Dedifferentiated amniotic fluid mesenchymal stem cell (primary cell): ENCODE data around the gene LENEP.

ENCODE experiments used
- DNase-seq: peaks from one replicate; pipeline ENCODE4 v3.0.0-alpha.2; 2016; ENCODE audit errors: extremely low spot score

LENEP gene

DNA sequence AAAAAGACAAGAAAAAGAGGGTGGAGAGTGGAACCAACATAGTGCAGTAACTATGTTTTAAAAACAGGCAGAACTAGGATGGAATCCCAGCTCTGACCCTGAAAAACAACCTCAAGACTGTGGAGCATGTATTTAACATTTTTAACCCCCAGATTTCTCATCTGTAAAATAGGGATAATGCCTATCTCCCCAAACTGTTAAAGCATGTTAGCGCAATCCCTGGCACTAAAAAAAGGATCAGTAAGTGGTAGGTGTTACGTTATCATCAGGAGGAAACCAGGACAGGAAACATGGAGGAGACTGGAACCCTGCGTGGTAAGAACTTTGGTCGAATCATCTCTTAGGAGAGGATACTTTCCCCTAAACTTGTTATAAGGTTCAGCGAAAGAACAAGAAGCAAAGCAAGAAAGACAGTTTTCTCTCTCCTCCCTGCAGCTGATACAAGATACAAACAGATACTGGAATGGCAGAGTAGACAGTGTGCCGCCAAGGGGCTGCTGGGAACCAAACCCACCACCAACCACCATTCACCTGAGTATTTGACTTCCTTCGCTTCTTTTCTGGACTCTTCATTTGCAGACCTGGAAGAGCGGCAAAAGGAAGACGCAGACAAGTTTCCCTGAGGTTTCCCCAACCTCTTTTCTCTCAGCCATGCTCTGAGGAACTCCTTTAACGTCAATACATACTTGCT lies 32.8 kb upstream of the LENEP start:
- no peak for DNase-seq

DNA sequence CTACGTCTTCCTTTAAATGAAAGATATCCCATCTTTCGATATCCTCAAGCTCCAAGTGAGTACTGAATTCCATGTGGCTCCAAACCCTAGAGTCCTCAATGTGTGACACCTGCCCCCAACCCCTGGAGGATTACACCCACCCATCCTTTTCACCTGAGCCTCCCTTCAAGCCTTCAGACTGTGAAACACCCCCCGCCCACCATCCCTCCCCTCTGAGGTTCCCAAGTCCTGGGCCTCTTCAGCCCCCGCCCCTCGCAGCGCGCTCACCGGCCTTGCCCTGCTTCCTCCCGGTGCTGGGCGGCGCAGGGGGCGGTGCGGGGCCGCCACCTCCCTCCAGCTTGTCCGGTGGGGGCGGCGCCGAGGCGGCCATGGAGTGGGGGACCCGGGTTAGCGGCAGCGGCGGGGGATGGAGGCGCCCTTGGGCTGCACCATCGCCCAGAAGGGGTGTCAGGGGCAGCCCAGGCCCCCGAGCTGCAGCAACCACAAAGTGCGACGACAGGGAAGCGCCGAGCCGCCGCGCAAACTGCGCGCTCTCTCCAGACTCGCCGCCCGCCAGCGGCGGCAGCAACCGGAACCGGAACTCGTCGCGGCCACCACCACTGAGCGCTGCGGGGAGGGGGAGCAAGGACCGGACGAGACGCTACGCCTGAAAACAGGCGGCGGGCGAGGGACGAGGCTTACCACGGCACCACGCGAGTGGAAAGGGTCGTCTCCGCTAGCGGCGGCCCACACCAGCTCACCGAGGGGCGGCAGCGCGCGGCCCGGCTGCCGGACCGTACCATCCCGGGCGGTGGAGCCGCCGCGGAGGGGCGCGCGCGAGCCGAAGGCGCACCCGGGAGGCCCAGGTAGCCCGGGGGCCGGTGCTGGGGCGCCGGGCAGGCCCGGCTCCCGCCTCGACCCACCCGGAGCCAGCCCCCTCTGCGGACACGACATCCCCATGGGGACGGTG lies 31.9 kb upstream of the LENEP start, which contains the start of gene PYGO2:
Gene PYGO2 (minus strand): TSS at position 576 of the 949 bp plus-strand sequence. CDS start 206 bp downstream, at position 370.
- DNase-seq, result peak; percentile 55

DNA sequence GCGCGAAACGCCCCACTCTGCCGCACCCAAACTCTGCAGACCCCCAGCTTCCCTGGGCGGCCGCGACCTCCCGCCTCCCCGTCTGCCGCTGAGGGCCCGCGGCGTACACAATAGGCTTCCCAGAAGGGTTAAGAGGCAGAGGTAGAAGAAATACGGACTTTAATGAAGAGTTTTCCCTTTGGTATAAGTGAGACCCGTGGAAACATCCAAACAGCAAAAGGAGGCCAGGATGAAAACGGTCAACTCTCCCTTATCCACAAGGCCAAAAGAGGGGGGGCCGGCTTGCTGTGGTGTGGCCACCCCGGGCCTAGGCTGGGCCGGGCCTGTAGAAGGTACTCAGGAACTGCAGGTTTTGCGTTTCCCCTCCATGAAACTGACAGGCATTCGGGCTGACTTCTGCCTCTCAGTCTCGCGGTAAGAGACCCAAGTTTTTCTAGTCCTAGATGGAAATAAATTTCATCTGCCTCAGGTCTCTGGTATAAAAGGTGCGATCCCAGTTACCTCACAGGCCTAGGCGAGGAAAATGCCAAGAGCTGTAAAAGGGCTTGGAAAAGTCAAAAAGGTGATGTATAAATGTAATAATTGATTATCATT lies 31.1 kb upstream of the LENEP start:
- no peak for DNase-seq

DNA sequence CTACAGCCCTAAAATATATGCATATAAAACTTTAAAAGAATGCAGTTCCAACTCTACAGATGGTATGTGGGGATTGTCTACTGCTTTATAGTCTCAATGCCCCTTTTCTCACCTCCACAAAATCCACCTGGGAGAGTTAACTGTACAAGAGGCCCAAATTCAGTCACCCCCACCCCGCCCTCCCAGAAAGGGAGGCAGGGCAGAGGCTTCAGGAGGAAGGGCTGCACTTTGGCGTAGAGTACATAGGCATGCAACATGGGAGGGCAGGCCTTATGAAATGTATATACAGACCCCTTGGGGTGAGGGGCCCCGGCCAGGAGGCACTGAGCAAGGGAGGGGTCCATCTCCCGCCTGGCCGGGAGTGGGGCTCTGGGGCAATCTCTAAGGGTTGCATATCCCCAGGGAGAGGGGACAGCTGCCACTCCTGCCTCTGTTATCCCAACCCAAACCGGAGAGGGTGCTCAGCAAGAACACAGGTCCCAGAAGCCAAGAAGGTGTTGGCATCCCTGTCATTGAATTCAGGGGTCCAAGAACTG lies 30.5 kb upstream of the LENEP start:
- no peak for DNase-seq

DNA sequence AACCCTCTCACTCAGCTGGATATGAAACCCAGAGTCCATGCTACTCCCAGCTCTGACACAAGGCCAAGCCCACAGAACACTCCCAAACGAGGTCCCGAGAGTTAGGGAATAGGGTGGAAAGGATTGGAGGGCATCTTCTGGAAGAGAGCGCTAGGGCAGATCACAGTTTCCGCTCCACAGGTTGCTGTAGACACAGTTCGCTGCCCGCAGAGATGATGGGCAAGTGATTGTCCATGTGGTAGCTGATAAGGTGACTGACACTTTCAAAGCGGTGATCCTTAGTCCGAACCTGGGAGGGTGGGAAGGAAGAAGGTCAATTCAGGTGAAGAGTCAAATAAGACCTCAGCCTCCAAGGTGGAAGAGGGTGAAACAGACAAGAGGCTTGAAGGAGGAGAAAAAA lies 29.7 kb upstream of the LENEP start:
- no peak for DNase-seq

DNA sequence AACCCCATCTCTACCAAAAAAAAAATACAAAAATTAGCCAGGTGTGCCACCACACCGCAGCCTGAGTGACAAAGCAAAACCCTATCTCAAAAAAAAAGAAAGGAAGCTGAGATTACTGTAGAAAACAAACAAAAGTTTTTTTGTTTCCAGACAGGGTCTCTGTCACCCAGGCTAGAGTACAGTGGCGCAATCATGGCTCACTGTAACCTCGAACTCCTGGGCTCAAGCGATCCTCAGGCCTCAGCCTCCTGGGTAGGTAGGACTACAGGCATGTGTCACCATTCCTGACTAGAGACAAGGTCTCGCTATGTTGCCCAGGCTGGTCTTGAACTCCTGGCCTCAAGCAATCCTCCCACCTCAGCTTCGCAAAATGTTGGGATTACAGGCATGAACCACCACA lies 29.0 kb upstream of the LENEP start:
- DNase-seq, result no peak

DNA sequence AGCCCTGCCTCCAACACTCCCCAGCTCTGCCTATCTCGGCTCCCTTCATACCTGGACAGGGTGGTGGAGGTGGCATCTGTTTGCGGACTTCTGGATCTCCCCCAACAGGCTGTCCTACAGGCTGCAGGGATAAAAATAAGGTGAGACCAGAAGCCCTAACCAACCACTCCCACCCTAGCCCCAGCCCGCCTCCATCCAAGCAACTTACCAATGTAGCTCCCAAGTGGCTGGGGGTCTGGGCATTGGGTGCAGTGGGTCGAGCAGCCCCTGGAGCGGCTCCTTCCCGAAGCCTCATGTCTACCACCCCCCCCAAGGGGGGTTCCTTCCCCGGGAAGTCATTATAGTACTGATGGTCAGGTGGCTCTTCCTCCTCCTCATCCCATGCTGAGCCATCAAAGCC lies 27.3 kb upstream of the LENEP start:
- no peak for DNase-seq

DNA sequence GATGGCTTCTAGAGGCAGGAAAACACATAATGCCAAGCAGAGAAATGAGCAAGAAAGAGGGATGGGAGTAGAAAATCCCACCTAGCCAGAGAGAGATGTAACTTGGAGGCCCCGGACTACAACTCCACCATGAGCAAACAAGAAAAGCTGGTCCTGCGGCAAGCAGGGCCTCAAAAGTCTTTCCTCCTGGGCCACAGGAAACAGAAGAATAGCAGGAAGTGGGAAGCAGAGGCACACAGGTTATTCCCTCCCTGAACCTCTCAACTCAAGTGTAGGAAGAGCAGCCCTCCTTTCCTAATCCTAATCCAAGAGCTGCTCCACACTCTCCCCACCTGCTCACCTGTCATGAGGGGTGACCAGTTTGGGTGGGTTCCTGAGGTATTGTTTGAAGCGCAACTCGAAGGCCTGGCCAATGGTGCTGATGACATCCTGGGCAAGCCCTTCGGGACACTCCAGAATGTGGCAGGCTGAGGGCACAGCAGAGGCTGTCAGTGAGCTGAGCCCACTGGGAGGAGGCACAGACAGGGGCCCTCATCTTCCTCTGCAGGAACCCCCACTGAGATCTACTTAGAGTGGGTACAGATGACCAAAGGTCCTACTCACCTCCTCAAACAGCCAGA lies 25.9 kb upstream of the LENEP start:
- no peak for DNase-seq

DNA sequence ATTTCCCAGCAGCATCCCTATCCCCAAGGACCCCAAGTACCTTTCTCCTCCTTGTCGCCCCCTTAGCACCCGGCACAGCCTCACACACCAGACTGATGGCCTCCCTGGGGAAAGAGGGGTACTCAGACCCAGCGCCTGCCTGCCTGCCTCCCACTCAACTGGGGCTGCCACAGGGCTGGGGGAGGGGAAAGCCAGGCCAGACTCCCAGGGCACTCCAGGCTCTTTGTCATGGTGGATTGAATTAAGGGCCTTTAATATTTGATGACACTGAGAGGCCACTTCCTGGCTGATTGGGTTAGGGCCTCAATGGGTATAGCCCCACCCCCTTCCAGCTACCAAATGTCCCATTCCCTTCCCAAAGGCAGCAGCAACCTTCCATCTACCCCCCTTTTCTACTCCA lies 24.7 kb upstream of the LENEP start:
- no peak for DNase-seq

DNA sequence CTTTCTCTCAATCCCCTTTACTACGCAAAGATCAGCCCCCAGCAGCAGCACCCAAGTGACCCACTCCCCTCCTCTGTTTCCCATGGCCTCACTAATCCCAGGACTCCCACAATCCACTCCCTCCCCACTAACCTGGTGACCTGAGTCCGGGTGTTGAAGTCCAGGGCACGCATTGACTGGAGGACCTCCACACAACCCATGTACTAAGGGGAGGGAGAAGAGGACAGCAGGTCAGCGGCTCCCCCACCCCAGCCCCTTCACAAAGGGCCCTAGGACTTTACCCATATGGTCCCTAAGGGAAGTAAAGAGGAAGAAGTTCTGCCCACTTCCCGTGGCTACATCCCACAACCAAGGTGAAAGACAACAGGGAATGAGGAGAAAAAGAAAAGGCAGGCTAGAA lies 24.1 kb upstream of the LENEP start:
- DNase-seq, result no peak

DNA sequence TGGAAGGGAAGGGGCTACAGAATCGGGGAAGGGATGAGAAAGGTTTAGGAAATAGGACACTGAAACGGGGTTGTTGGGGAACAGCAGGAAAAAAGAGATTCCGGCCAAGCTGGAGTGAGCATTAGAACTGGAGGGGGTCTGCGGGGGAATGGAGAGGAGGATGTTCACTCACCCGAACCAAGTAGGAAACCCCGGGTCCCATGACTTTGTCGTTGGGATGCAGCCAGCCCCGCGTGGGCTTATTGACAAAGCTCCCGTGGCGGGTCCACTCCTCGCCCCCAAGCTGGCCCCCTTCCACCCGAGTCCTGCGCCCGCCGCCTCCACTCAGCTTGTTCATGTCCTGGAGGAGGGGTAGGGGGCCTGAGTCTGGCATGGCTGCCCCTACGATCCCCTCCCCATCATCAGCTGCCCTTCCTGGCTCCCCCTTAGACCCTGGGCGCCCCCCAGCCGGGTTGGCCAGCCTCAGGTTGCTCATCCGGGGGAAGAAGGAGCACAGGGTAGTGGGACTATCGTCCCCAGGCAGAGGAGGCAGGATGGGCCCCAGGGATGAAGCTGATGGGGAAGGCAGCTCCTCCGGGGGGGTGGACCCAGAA lies 23.4 kb upstream of the LENEP start:
- no peak for DNase-seq

DNA sequence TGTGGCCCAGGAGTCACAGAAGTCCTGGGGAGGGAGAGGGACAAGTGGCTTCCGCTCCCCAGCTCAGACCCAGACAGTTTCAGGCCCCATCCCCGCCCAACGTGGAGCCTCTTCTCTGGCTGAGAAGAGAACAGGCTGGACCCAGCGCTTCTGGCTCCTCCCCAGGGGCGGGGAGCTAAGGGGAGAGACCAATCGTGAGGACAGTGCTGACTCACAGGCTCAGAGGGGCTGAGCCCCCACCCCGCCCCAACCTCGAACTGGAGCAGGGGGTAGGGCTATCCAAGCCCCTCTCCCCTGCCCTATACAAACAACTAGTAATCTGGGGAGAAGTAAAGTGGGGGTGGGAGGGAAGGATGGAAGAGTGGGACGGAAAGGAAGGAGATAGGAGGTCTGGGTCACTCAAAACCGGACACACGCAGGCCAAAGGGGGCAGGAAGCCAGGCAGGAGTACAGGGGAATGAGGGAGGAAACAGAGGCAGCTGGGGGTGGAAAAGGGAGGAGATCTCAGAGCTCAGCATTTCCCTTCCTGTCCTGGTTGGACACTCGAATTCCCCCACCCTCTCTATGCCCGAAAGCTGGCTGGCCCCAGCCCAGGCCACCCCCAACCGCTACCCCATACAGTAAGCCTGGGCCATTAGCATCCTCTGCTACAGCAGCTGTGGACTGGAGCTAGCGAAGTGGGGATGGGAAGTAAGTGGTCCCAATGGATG lies 22.6 kb upstream of the LENEP start, which contains the start of gene SHC1:
Gene SHC1 (minus strand): TSS at position 117 of the 710 bp plus-strand sequence. CDS start 221 bp downstream, outside the sequence.
- peak; percentile 91 for DNase-seq

DNA sequence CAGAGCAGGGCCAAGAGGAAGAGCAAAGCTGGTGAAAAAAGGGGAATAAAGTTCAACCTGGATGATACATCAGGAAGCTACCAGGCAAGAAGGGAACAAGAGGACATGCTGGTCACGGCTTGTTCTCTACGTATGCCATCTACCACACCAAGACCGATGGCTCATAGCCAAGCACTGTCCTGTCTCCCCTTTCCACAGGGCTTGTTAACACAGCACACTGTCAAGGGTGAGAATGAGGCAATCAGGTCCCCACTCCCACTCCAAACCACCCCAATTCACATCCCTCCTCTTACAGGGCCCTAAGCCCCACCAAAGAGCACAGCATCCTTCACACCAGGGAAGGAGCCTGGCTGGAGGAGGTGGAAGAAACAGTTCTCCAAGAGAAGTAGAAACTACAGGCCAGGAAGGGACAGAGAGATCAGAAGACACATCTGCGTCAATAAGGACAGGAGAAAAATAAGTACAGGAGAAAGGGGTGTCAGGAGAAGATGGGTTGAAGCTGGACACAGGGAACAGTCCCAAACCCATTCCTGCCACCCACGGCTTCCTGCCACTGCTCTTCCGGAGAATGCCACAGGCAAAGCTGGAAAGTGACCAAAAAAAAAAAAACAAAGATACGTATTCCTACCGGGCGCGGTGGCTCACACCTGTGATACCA lies 21.9 kb upstream of the LENEP start:
- DNase-seq, result no peak

DNA sequence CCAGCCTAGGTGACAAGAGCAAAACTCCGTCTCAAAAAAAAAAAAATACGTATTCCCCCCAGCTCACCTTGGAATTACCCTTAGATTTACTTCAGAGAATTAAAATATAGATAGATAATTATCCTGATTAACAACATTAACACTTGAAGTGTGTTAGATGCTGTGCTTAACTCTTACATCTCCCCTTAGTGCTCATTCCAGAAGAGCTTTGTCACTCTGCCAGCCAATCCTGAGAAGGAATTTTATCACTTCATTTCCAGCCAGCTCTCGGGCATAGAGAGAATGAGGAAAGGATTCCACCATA lies 21.2 kb upstream of the LENEP start:
- no peak for DNase-seq

DNA sequence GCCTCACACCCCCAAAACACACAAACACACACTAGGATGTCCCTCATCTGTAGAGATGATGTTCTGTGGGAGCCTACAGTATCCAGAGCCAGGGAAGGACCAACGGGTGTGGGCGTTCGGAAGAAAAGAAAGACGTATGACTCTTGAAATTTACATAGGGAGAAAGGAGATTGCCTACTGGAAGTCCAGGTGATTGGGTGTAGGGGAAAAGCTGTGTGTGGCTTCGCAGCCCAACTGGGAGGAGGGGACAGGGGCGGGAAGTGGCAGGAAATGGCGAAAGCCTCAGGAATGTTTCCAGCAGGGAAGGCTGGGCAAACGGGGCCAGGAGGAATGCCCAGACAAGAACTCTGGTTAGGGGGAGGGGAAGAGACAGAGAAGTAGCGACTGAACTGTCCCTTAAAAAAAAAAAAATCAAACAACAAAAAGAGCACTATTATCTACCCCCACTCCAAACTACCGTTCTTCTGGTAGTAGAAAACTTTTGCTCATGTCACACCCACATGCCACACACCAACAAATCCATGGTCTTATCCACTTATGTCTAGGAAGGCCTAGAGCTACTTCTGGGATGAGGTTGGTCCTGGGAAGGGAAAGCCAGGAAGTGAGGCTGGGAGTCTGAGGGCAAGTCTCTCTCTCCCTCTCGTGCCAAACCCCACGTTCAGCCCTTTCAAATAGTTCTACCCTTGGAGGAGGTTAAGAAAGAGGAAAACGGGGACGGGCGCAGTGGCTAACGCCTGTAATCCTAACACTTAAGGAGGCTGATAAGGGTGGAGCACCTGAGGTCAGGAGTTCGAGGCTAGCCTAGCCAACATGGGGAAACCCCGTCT lies 20.7 kb upstream of the LENEP start:
- peak; percentile 81 for DNase-seq

DNA sequence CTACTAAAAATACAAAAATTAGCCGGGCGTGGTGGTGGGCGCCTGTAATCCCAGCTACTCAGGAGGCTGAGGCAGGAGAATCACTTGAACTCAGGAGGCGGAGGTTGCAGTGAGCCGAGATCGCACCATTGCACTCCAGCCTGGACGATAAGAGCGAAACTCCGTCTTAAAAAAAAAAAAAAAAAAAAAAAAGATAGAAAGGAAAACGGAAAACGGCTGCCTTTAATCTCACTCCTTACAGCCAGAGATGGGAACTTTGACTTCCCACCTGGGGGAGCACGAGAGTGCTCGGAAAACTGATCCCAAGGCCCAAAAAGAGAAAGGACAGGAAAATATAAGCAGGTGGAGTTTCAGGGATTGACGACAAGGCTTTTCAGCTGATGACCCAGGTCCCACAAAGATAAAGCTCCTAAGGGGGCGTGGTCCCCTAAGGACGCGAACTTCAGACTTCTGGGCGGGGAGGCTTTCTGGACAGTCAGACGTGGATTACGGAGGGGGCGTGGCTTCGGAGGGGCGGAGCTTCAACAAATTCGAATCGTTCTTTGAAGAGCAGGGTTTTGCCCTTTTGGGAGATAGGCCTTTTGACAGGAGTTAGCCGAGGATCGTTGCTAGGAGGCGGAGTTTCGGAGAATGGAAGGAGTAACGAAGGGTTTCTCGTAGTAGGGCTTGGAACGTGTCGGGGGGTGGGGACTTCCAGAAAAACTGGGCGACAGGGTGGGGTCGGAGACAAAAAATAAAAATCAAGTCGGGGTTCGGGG lies 19.9 kb upstream of the LENEP start:
- DNase-seq, result peak; percentile 96

DNA sequence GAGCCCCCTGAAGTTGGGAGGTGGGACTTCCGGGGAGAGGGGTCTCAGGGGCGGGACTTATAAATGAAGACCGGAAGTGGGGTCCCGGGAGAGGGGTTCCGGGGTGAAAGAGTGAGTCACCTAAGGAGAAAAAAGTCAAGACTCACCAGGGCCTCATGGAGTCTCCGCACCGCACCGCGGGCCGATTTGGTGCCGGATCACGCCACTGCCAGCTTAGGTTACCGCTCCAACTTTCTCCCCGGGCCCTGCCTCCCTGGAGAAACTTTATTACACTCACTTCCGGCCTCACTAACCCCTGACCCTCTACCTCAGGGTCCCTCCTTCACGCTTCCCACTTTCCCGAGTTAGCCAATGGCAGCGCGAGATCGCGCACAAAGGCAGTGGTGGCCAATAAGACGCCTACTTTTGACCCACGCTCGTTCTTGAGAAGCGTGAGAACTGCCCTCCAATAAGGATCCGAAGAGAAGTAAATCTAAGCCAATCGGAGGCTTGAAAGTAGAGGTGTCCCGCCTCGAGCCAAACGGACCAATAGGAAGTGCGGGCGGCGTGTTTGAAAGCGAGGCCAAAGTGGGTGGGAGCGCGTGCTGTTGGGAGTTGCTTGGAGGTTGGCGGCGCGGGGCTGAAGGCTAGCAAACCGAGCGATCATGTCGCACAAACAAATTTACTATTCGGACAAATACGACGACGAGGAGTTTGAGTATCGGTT lies 19.1 kb upstream of the LENEP start, which contains the start of gene CKS1B:
Gene CKS1B (plus strand): TSS at position 580 of the 706 bp plus-strand sequence. CDS start 65 bp downstream, at position 645.
- DNase-seq, result peak; percentile 100
